Measurements from ENCODE around the gene PRICKLE2. TPM values are rescaled to one million over a fixed set of nuclear protein-coding genes. Genes with fewer than 3 reads are reported as not detected.
"Not testable (repeated sequence)": the region's sequence is repeated elsewhere in the genome, so short reads cannot be mapped to it uniquely, and the experiment has no call there.

The PRICKLE2 gene
- total RNA-seq, 2 experiments from 2014 or later = not detected

DNA sequence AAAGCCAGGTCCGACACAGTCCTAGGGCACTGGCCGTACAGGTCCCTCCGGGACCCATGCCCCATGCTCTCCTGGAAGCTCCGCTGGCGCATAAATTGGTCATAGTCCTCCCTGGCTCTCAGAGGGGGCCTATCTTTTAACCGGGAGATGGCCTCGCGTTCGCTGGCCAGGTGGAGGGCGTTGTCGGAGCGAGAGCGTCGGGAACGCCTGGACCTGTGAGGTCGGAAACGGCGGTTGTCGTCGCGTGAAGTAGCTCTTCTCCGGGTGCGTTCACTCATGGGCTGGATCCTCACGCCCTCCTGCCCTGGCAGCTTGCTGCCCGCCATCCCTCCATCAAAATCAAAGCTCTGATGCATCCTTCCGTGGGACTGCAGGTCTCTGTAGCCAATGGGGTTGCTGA lies 126.0 kb downstream of the PRICKLE2 start:
- ChIA-PET CTCF (no interaction called here), POLR2A (no interaction called here)
- peaks cover 4% of the 10 kb centered on the region for H3K27me3 Mint-ChIP-seq
- H3K9me3 Mint-ChIP-seq = no peaks in the 10 kb centered on the region
- no peak for DNase-seq
- intact Hi-C loops (cut with micrococcal nuclease) = no loop called here
- no peak overlapping the region for H3K4me3 Mint-ChIP-seq
- no peaks in the 10 kb centered on the region for H3K36me3 Mint-ChIP-seq
- H3K27ac Mint-ChIP-seq = no peak overlapping the region
- no peaks in the 10 kb centered on the region for H3K4me1 Mint-ChIP-seq (ENCODE audit: low read depth)

- intact Hi-C loops (cut with micrococcal nuclease) = no loop called here
- no peaks in the 10 kb centered on the region for H3K36me3 Mint-ChIP-seq
- CTCF ChIA-PET = no interaction called here
- H3K4me3 Mint-ChIP-seq = no peak overlapping the region
- POLR2A ChIA-PET = no interaction called here
- no peak for DNase-seq
- no peak overlapping the region for H3K27ac Mint-ChIP-seq
- H3K4me1 Mint-ChIP-seq (ENCODE audit: low read depth) = no peaks in the 10 kb centered on the region
- peaks cover 4% of the 10 kb centered on the region for H3K27me3 Mint-ChIP-seq
- no peaks in the 10 kb centered on the region for H3K9me3 Mint-ChIP-seq
Observed at GRCh38 chr3:64098670-64099069, 126.6 kb downstream of the PRICKLE2 start.

DNA sequence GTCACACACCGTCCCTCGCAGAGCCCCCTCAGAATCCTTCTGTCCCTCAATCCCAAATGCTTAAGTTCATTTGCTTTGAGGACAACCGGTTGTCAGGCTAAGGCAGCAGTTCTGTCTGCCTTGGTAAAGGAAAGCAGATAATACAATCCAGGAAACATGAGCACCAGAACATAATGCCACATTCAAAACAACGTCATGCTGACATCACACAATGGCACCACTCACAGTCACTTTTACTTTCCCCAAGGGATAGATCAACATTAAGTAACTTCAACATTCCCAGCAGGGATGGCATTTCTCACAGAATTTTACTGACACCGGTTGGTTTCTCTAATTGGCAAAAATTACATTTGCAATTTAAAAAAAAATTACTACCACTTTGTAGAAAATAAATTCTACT lies 127.3 kb downstream of the PRICKLE2 start:
- CTCF ChIA-PET = no interaction called here
- intact Hi-C loops (cut with micrococcal nuclease) = no loop called here

DNA sequence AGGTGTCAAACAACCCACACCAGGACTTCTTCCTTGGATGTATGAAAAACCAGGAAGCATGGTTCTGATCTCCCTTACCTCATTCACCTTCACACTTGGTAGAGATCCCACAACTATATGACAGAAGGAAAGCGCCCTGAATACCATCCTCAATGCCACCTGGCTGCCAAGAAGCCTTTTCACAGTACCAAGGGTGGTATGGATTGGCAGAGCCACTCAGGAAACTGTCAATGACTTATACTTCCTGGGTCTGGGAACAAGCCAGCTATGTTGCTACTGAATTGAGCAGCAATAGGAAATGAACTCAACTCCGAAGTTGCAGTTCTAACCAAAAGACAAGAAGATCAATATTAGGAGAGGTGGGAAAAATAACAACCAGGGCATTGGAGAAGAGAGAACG lies 129.5 kb downstream of the PRICKLE2 start:
- ChIA-PET CTCF (no interaction called here), POLR2A (no interaction called here)
- Mint-ChIP-seq H3K9me3 (no peaks in the 10 kb centered on the region), H3K27me3 (peaks cover 6% of the 10 kb centered on the region), H3K4me1 (ENCODE audit: low read depth) (no peaks in the 10 kb centered on the region), H3K4me3 (no peak overlapping the region), H3K36me3 (no peaks in the 10 kb centered on the region), H3K27ac (no peak overlapping the region)
- DNase-seq = no peak
- intact Hi-C loops (cut with micrococcal nuclease) = no loop called here

More for the DNA sequence above, 127.3 kb downstream of the PRICKLE2 start:
- no peak for DNase-seq
- Mint-ChIP-seq H3K36me3 (no peaks in the 10 kb centered on the region), H3K4me3 (no peak overlapping the region), H3K4me1 (ENCODE audit: low read depth) (no peaks in the 10 kb centered on the region), H3K27ac (no peak overlapping the region), H3K27me3 (peaks cover 5% of the 10 kb centered on the region), H3K9me3 (no peaks in the 10 kb centered on the region)
- POLR2A ChIA-PET = no interaction called here

- H3K4me1 Mint-ChIP-seq (ENCODE audit: low read depth) = no peaks in the 10 kb centered on the region
- no peak overlapping the region for H3K27ac Mint-ChIP-seq
- H3K36me3 Mint-ChIP-seq = no peaks in the 10 kb centered on the region
- ChIA-PET POLR2A (no interaction called here), CTCF (no interaction called here)
- H3K4me3 Mint-ChIP-seq = no peak overlapping the region
- DNase-seq = no peak
- peaks cover 6% of the 10 kb centered on the region for H3K27me3 Mint-ChIP-seq
- no peaks in the 10 kb centered on the region for H3K9me3 Mint-ChIP-seq
- intact Hi-C loops (cut with micrococcal nuclease) = no loop called here
Observed at GRCh38 chr3:64094713-64095079, 130.6 kb downstream of the PRICKLE2 start.

DNA sequence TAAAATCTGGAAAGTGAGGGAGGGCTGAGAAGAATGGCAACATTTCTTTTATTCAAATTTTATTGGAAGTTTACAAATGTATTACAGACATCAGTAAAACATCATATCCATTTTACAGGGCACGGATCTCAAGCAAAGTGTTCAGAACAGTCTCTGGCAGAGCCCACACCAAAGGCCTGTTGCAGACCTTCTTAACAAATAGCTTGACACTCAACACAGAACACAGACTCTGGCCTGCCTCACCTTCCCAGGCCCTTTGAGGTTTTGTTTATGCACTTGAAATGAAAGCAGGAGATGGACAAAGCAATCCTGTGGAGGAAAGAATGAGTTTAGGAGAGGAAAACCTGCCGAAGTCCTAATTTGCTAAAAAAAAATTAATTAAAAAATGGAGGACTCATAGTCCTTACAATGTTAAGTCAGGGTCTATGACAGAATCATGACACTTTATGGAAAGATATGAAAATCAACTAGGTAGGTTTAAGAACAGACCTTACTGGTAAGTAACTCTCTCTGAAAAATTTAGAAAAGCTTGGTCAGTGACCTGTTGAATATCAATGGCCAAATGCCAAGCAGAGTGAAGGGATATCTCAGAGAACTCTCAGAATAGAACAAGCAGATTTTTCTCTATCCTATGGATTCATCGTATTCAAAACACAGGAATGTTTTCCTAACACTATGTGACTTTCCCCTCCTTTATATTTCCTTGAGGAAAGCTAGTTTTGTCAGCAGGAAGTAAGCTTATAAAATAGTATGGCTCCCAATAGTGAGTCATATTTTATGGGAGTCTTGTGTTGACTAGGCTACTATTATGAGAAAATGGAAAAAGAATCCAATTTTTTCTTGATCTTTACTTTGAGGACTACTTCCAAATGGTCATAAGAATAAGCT lies 131.2 kb downstream of the PRICKLE2 start:
- Mint-ChIP-seq H3K9me3 (no peaks in the 10 kb centered on the region), H3K36me3 (no peaks in the 10 kb centered on the region), H3K4me3 (no peak overlapping the region), H3K27ac (no peak overlapping the region), H3K27me3 (peaks cover 6% of the 10 kb centered on the region), H3K4me1 (ENCODE audit: low read depth) (no peaks in the 10 kb centered on the region)
- ChIA-PET POLR2A (no interaction called here), CTCF (no interaction called here)
- intact Hi-C loops (cut with micrococcal nuclease) = no loop called here
- DNase-seq = no peak

DNA sequence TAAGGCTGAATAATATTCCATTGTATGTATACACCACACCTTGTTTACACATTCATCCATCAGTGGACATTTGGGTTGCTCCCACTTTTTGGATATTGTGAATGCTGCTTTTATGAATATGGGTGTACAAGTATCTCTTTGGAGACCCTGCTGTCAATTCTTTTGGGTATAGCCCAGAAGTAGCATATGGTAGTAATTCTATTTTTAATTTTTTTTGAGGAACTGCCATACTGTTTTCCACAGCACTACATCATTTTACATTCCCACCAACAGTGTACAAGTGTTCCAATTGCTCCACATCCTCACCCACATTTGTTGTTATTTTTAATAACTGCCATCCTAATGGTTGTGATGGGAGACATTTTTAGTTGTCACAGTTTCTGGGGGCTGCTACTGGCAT lies 132.1 kb downstream of the PRICKLE2 start:
- POLR2A ChIA-PET = no interaction called here
- Mint-ChIP-seq H3K9me3 (no peaks in the 10 kb centered on the region), H3K4me3 (no peak overlapping the region), H3K4me1 (ENCODE audit: low read depth) (no peaks in the 10 kb centered on the region), H3K27ac (no peak overlapping the region), H3K36me3 (no peaks in the 10 kb centered on the region), H3K27me3 (peaks cover 6% of the 10 kb centered on the region)
- CTCF ChIA-PET = no interaction called here
- intact Hi-C loops (cut with micrococcal nuclease) = no loop called here
- DNase-seq = no peak

DNA sequence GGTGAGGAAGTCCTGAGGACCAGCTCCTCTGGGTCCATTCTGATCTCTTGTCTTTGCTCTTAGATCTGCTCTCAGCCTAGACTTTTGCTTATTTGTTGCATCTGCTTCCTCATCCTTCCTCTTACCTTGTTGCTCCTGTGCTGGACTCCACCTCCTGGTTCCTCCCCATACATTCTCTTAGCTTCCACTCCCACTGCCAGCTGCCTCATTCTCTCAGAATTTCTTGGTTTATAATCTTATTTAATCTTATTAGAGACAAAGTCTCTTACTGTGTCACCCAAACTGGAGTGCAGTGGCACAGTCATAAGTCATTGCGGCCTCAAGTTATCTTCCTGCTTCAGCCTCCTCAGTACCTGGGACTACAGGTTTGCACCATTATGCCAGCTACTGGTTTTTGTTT lies 133.8 kb downstream of the PRICKLE2 start:
- CTCF ChIA-PET = no interaction called here
- POLR2A ChIA-PET = no interaction called here
- intact Hi-C loops (cut with micrococcal nuclease) = no loop called here

DNA sequence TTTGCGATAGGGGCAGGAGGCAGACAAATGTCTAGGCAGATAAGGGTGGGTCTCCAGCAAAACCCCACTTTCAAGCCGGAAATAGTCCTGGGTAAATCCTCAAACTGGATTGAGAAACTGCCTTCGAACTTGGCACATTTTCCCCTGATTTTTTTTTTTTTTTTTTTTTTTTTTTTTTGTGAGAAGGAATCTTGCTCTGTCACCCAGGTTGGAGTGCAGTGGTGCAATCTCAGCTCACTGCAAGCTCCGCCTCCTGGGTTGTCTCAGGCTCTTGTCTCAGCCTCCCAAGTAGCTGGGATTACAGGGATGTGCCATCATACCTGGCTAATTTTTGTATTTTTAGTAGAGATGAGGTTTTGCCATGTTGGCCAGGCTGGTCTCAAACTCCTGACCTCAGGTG lies 135.9 kb downstream of the PRICKLE2 start:
- H3K4me3 Mint-ChIP-seq; H3K9me3 Mint-ChIP-seq; H3K27ac Mint-ChIP-seq; POLR2A ChIA-PET; intact Hi-C loops (cut with micrococcal nuclease); H3K36me3 Mint-ChIP-seq; DNase-seq; H3K4me1 Mint-ChIP-seq (ENCODE audit: low read depth); H3K27me3 Mint-ChIP-seq: not testable (repeated sequence)
- CTCF ChIA-PET = interaction anchor here (1.7 kb wide), 1 partner anchor 291 kb away, joined by 3 read pairs; no protein-coding TSS in a partner anchor

More for the DNA sequence above, 133.8 kb downstream of the PRICKLE2 start:
- Mint-ChIP-seq H3K4me3 (no peak overlapping the region), H3K4me1 (ENCODE audit: low read depth) (no peaks in the 10 kb centered on the region), H3K27ac (no peak overlapping the region), H3K27me3 (peaks cover 3% of the 10 kb centered on the region), H3K9me3 (no peaks in the 10 kb centered on the region), H3K36me3 (no peaks in the 10 kb centered on the region)
- no peak for DNase-seq

- no peak for DNase-seq
- CTCF ChIA-PET = interaction anchor here (1.7 kb wide), 1 partner anchor 292 kb away, joined by 3 read pairs; no protein-coding TSS in a partner anchor
- no peak overlapping the region for H3K27ac Mint-ChIP-seq
- POLR2A ChIA-PET = no interaction called here
- H3K4me3 Mint-ChIP-seq = no peak overlapping the region
- no peaks in the 10 kb centered on the region for H3K4me1 Mint-ChIP-seq (ENCODE audit: low read depth)
- peaks cover 3% of the 10 kb centered on the region for H3K9me3 Mint-ChIP-seq
- H3K36me3 Mint-ChIP-seq = no peaks in the 10 kb centered on the region
- peaks cover 6% of the 10 kb centered on the region for H3K27me3 Mint-ChIP-seq
- intact Hi-C loops (cut with micrococcal nuclease) = no loop called here
Observed at GRCh38 chr3:64088408-64089205, 136.7 kb downstream of the PRICKLE2 start.

DNA sequence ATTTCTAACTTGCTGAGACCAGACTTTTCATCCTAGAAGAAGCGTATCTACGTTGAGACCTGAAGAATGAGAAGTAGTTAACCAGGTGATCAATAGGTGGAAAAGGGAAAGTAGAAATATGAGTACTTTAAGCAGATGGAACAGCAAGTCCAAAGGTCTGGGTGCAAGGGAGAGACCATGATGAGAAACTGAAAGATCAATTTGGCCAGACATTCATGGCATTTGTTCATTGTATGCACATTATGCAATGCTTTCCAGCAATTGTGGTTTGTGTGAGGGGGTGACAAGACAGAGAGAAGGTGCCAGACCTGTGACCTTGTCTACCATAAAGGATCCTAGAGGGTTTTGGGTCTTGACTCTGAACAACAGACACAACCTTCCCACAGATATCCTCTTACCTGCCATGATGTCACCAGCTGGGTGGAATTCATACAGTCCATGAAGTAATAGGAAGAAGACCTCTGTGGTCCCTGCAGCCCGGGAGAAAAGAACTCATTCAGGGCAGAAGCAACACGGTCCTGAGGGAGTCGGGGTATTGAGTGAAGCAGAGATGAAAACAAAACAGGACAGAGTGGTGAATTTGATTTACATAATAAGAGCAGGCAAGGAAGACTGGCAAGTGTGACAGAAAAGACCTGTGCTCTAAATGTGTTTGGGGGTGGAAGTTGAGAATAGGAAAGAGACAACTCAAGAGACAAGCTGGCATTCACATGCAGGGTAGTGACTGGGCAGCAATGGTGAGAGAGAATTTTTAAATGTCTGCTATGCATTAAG lies 138.6 kb downstream of the PRICKLE2 start:
- no peaks in the 10 kb centered on the region for H3K36me3 Mint-ChIP-seq
- intact Hi-C loops (cut with micrococcal nuclease) = no loop called here
- no peak overlapping the region for H3K4me3 Mint-ChIP-seq
- no peak overlapping the region for H3K27ac Mint-ChIP-seq
- ChIA-PET POLR2A (no interaction called here), CTCF (no interaction called here)
- peaks cover 5% of the 10 kb centered on the region for H3K27me3 Mint-ChIP-seq
- peaks cover 3% of the 10 kb centered on the region for H3K9me3 Mint-ChIP-seq
- DNase-seq = no peak
- H3K4me1 Mint-ChIP-seq (ENCODE audit: low read depth) = no peaks in the 10 kb centered on the region

DNA sequence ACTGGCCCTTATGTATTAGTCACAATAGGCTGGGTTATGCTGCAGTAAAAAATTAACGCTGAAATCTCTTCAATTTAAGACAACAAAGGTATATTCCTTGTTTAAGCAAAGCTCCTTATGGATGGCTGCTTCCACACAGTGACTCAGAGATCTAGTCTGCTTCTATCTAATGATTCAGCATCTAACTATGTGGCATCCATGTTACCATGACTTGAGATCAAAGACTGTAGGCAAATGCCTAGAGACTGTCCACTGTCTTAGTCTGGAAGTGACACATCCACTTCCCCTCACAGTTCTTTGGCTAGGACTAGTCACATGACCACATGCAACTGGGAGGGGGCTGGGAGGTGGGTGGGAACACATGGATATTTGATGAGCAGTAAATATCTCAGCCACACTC lies 140.6 kb downstream of the PRICKLE2 start:
- CTCF ChIA-PET = no interaction called here
- DNase-seq = no peak
- no peaks in the 10 kb centered on the region for H3K36me3 Mint-ChIP-seq
- H3K4me1 Mint-ChIP-seq (ENCODE audit: low read depth) = peaks cover 5% of the 10 kb centered on the region
- intact Hi-C loops (cut with micrococcal nuclease) = no loop called here
- no peak overlapping the region for H3K27ac Mint-ChIP-seq
- H3K9me3 Mint-ChIP-seq = peaks cover 3% of the 10 kb centered on the region
- no peak overlapping the region for H3K4me3 Mint-ChIP-seq
- POLR2A ChIA-PET = no interaction called here
- H3K27me3 Mint-ChIP-seq = peaks cover 7% of the 10 kb centered on the region

Data from activated CD4-positive, alpha-beta memory T cell treated with anti-CD3 and anti-CD28 coated beads for 36 hours (primary cell).